Activated CD4-positive, alpha-beta memory T cell treated with anti-CD3 and anti-CD28 coated beads, Interleukin-2, amount 10 ng/mL, durations not matched to agents 7 days and 5 days (primary cell): ENCODE results near the gene SLC13A5. TPM values are rescaled to one million over a fixed set of nuclear protein-coding genes. Genes with fewer than 3 reads are reported as not detected.
"Not testable (repeated sequence)": the region's sequence is repeated elsewhere in the genome, so short reads cannot be mapped to it uniquely, and the experiment has no call there.

Source experiments
- CTCF ChIA-PET: fragments of 350-600 bp; sonication (Branson Sonifier 250); formaldehyde crosslinking; loops from one replicate; lab custom pipeline; 2021; ENCODE audit warnings: antibody characterized with exemption, inconsistent platforms; lab: Charles Lee
- POLR2A ChIA-PET: fragments of 350-600 bp; sonication (Branson Sonifier 250); formaldehyde crosslinking; loops from one replicate; lab custom pipeline; 2021; ENCODE audit warnings: antibody characterized with exemption; lab: Charles Lee
- DNase-seq: peaks from one replicate; pipeline ENCODE4 v3.0.0-alpha.2; 2020
- H3K27ac Mint-ChIP-seq: one replicate; pipeline ENCODE4 v1.8.0; 2021; ENCODE audit warnings: mild to moderate bottlenecking, mixed read lengths
- H3K27me3 Mint-ChIP-seq: one replicate; pipeline ENCODE4 v1.8.0; 2021; ENCODE audit warnings: mixed read lengths
- H3K36me3 Mint-ChIP-seq: one replicate; pipeline ENCODE4 v1.8.0; 2021; ENCODE audit warnings: low read depth, mixed read lengths
- H3K4me1 Mint-ChIP-seq: one replicate; pipeline ENCODE4 v1.8.0; 2021; ENCODE audit warnings: mixed read lengths
- H3K4me3 Mint-ChIP-seq: one replicate; pipeline ENCODE4 v1.8.0; 2021; ENCODE audit warnings: mild to moderate bottlenecking, mixed read lengths
- H3K9me3 Mint-ChIP-seq: one replicate; pipeline ENCODE4 v1.8.0; 2021; ENCODE audit warnings: mixed read lengths
- total RNA-seq, 2 experiments: library from RNA; stranded (reverse); gene quantifications; one replicate each; pipeline ENCODE4 v1.2.3, GENCODE V29; 2021

SLC13A5 gene
- total RNA-seq, 2 experiments from 2014 or later = not detected

GRCh38 chr17:6663200-6663599 is 50.0 kb downstream of the SLC13A5 start:
- H3K4me3 Mint-ChIP-seq, H3K9me3 Mint-ChIP-seq, H3K27me3 Mint-ChIP-seq, DNase-seq, POLR2A ChIA-PET, CTCF ChIA-PET, H3K36me3 Mint-ChIP-seq, H3K27ac Mint-ChIP-seq: not testable (repeated sequence)
- H3K4me1 Mint-ChIP-seq = peaks cover 28% of the 10 kb centered on the region

- POLR2A ChIA-PET = interaction anchor here (1.9 to 2.6 kb wide), 2 partner anchors 10 to 20 kb away, joined by 5 to 9 read pairs; partner anchors contain the start of genes C17orf100, MED31 and TXNDC17
Observed at GRCh38 chr17:6661464-6661848, 51.7 kb downstream of the SLC13A5 start.

GRCh38 chr17:6660805-6661463 is 52.2 kb downstream of the SLC13A5 start:
- H3K4me1 Mint-ChIP-seq = peaks cover 39% of the 10 kb centered on the region
- CTCF ChIA-PET = interaction anchor here (1.1 to 1.3 kb wide), 2 partner anchors 10 to 250 kb away, joined by 3 to 4 read pairs; partner anchors contain the start of genes C17orf100 and MED31
- DNase-seq = peak; percentile 34
- POLR2A ChIA-PET = interaction anchor here (1.9 to 2.6 kb wide), 2 partner anchors 10 to 20 kb away, joined by 5 to 9 read pairs; partner anchors contain the start of genes C17orf100, MED31 and TXNDC17
- H3K9me3 Mint-ChIP-seq = no peaks in the 10 kb centered on the region
- no peak overlapping the region for H3K27ac Mint-ChIP-seq
- H3K4me3 Mint-ChIP-seq = peak overlapping the region; percentile 3
- peaks cover 6% of the 10 kb centered on the region for H3K36me3 Mint-ChIP-seq
- no peaks in the 10 kb centered on the region for H3K27me3 Mint-ChIP-seq

More at GRCh38 chr17:6661464-6661848, 51.7 kb downstream of the SLC13A5 start:
- CTCF ChIA-PET = interaction anchor here (1.1 kb wide), 1 partner anchor 10 kb away, joined by 3 read pairs; the partner anchor contains the start of genes C17orf100 and MED31
- no peak for DNase-seq
- Mint-ChIP-seq H3K4me3 (no peak overlapping the region), H3K27me3 (no peaks in the 10 kb centered on the region), H3K4me1 (peaks cover 37% of the 10 kb centered on the region), H3K36me3 (peaks cover 6% of the 10 kb centered on the region), H3K27ac (no peak overlapping the region), H3K9me3 (no peaks in the 10 kb centered on the region)

- DNase-seq = no peak
- CTCF ChIA-PET = interaction anchor here (1.3 kb wide), 1 partner anchor 251 kb away, joined by 4 read pairs; no protein-coding TSS in a partner anchor
- Mint-ChIP-seq H3K4me1 (peaks cover 44% of the 10 kb centered on the region), H3K9me3 (no peaks in the 10 kb centered on the region), H3K36me3 (peaks cover 6% of the 10 kb centered on the region), H3K27ac (no peak overlapping the region), H3K4me3 (no peak overlapping the region), H3K27me3 (no peaks in the 10 kb centered on the region)
- POLR2A ChIA-PET = interaction anchor here (1.9 to 2.6 kb wide), 2 partner anchors 9 to 19 kb away, joined by 5 to 9 read pairs; partner anchors contain the start of genes C17orf100, MED31 and TXNDC17
Observed at GRCh38 chr17:6660101-6660500, 53.1 kb downstream of the SLC13A5 start.

GRCh38 chr17:6658411-6658810 is 54.8 kb downstream of the SLC13A5 start:
- H3K9me3 Mint-ChIP-seq, H3K27me3 Mint-ChIP-seq, DNase-seq, CTCF ChIA-PET, H3K27ac Mint-ChIP-seq: not testable (repeated sequence)
- peaks cover 53% of the 10 kb centered on the region for H3K4me1 Mint-ChIP-seq
- H3K4me3 Mint-ChIP-seq = peak overlapping the region; percentile 83
- H3K36me3 Mint-ChIP-seq = peaks cover 10% of the 10 kb centered on the region
- POLR2A ChIA-PET = interaction anchor here (2.8 kb wide), 1 partner anchor 18 kb away, joined by 15 read pairs; the partner anchor contains the start of genes KIAA0753 and TXNDC17

- peak overlapping the region; percentile 65 for H3K27ac Mint-ChIP-seq
- H3K4me1 Mint-ChIP-seq = peaks cover 60% of the 10 kb centered on the region
- ChIA-PET CTCF (interaction anchor here (0.7 to 1.4 kb wide), 3 partner anchors 11 to 347 kb away, joined by 3 read pairs; no protein-coding TSS in a partner anchor), POLR2A (interaction anchor here (2.8 kb wide), 1 partner anchor 17 kb away, joined by 15 read pairs; the partner anchor contains the start of genes KIAA0753 and TXNDC17)
- peaks cover 13% of the 10 kb centered on the region for H3K36me3 Mint-ChIP-seq
- H3K9me3 Mint-ChIP-seq = no peaks in the 10 kb centered on the region
- no peak for DNase-seq
- peak overlapping the region; percentile 83 for H3K4me3 Mint-ChIP-seq
- H3K27me3 Mint-ChIP-seq = no peaks in the 10 kb centered on the region
Observed at GRCh38 chr17:6657633-6658287, 55.4 kb downstream of the SLC13A5 start.

GRCh38 chr17:6656797-6657632 is 56.2 kb downstream of the SLC13A5 start:
- POLR2A ChIA-PET = interaction anchor here (2.8 kb wide), 1 partner anchor 16 kb away, joined by 15 read pairs; the partner anchor contains the start of genes KIAA0753 and TXNDC17
- Mint-ChIP-seq H3K27ac (peak overlapping the region; percentile 65), H3K4me3 (peak overlapping the region; percentile 83), H3K36me3 (peaks cover 13% of the 10 kb centered on the region), H3K4me1 (peaks cover 62% of the 10 kb centered on the region)
- not testable (repeated sequence) for H3K27me3 Mint-ChIP-seq, H3K9me3 Mint-ChIP-seq
- CTCF ChIA-PET = interaction anchor here (0.7 to 1.4 kb wide), 3 partner anchors 12 to 347 kb away, joined by 3 read pairs; no protein-coding TSS in a partner anchor
- DNase-seq = peak; percentile 63

- CTCF ChIA-PET, H3K27ac Mint-ChIP-seq, DNase-seq, H3K9me3 Mint-ChIP-seq, H3K27me3 Mint-ChIP-seq: not testable (repeated sequence)
- POLR2A ChIA-PET = interaction anchor here (2.8 kb wide), 1 partner anchor 15 kb away, joined by 15 read pairs; the partner anchor contains the start of genes KIAA0753 and TXNDC17
- Mint-ChIP-seq H3K4me3 (peak overlapping the region; percentile 66), H3K4me1 (peaks cover 55% of the 10 kb centered on the region), H3K36me3 (peaks cover 13% of the 10 kb centered on the region)
Observed at GRCh38 chr17:6655732-6656361, 57.3 kb downstream of the SLC13A5 start.

- ChIA-PET CTCF (no interaction called here), POLR2A (no interaction called here)
- H3K27ac Mint-ChIP-seq = no peak overlapping the region
- H3K4me3 Mint-ChIP-seq = no peak overlapping the region
- no peaks in the 10 kb centered on the region for H3K9me3 Mint-ChIP-seq
- H3K36me3 Mint-ChIP-seq = peaks cover 18% of the 10 kb centered on the region
- H3K4me1 Mint-ChIP-seq = peaks cover 52% of the 10 kb centered on the region
- no peaks in the 10 kb centered on the region for H3K27me3 Mint-ChIP-seq
- DNase-seq = no peak
Observed at GRCh38 chr17:6654841-6655731, 58.1 kb downstream of the SLC13A5 start.

GRCh38 chr17:6651919-6652452 is 61.2 kb downstream of the SLC13A5 start:
- H3K27me3 Mint-ChIP-seq = no peaks in the 10 kb centered on the region
- ChIA-PET POLR2A (interaction anchor here (1.2 to 4.5 kb wide), 3 partner anchors 9 to 363 kb away, joined by 3 to 71 read pairs (median 5); partner anchors contain the start of genes KIAA0753 and TXNDC17), CTCF (interaction anchor here (1.0 to 2.4 kb wide), 4 partner anchors 9 to 352 kb away, joined by 3 to 17 read pairs (median 8); partner anchors contain the start of gene TXNDC17)
- H3K4me3 Mint-ChIP-seq = peak overlapping the region; percentile 91
- no peaks in the 10 kb centered on the region for H3K9me3 Mint-ChIP-seq
- peak; percentile 39 for DNase-seq
- peak overlapping the region; percentile 14 for H3K27ac Mint-ChIP-seq
- peaks cover 37% of the 10 kb centered on the region for H3K36me3 Mint-ChIP-seq
- H3K4me1 Mint-ChIP-seq = peaks cover 61% of the 10 kb centered on the region
